ENCODE data around the gene NBL1.
A peak's percentile ranks its signal among the peaks of the same experiment; 100 is the strongest.

Gene NBL1, protein sequence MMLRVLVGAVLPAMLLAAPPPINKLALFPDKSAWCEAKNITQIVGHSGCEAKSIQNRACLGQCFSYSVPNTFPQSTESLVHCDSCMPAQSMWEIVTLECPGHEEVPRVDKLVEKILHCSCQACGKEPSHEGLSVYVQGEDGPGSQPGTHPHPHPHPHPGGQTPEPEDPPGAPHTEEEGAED

DNA sequence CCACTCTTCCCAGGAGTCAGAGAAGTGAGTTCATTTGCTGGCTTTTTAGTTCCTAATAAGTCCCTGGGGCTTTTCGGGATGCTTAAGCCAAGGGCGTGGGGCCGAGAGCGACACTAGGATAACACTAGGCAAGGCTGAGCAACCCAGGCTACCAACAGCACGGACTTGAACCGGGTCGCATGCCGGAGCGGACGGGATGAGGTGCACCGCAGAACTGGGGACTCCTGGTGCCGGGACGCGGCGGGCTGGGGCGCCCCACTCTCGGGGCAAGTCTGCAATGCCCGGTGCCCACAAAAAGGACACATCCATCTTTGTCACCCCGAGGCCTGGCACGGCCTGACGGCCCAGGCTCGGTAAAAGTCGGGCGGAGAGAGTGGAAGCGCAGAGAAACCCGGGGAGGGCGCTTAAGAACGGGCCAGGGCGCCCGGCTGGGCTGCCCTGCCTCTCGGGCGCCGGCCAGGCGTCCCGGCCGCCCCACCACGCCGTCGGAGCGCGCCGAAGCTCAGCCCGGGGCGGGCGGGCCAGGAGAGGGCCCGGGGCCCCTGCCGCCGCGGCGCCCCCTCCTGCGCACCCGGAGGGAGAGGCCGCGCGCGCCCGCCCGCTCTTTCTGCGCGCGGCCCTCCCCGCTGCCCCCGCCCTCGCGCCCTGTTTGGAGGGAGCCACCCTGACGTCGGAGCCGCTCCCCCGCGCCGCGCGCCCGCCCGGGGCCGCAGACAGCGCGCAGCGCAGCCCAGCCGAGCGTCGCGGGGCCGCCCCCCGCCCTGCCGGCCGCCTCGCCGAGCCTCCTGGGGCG lies at the start of gene NBL1:
Gene NBL1, plus strand, starts transcription at position 710 of the 793 bp plus-strand sequence. CDS start 10,720 bp downstream, outside the sequence.
- no peak for DNase-seq (ENCODE audit: low read depth)

DNA sequence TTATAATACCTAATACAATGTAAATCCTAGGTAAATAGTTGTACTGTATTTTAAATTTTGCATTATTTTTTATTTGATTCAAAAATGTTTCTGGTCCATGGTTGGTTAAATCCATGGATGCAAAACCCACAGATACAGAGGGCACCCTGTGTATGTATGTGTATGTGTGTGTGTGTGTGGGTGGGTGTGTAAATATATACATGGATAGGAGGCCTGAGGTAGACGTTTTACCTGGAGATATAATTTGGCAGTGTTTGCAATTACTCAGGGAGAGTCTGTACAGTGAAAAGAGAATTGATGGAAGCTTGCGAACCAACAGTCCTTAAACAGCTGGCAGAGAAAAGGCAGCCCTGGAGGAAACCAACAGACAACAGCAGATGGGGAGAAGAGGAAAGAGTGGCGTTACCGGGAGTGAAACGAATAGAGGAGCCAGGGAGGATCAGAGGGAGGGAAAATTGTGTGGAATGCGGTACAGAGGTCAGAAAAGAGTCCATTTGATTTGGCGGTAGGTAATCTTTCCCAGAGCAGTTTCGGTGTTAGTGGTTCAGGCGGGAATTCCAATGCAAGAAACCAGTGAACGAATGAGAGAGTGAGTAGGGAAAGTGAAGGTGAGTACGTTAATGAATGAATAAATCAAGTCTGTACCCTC lies 47.9 kb upstream of the NBL1 start:
- DNase-seq (ENCODE audit: low read depth), result peak; percentile 21

DNA sequence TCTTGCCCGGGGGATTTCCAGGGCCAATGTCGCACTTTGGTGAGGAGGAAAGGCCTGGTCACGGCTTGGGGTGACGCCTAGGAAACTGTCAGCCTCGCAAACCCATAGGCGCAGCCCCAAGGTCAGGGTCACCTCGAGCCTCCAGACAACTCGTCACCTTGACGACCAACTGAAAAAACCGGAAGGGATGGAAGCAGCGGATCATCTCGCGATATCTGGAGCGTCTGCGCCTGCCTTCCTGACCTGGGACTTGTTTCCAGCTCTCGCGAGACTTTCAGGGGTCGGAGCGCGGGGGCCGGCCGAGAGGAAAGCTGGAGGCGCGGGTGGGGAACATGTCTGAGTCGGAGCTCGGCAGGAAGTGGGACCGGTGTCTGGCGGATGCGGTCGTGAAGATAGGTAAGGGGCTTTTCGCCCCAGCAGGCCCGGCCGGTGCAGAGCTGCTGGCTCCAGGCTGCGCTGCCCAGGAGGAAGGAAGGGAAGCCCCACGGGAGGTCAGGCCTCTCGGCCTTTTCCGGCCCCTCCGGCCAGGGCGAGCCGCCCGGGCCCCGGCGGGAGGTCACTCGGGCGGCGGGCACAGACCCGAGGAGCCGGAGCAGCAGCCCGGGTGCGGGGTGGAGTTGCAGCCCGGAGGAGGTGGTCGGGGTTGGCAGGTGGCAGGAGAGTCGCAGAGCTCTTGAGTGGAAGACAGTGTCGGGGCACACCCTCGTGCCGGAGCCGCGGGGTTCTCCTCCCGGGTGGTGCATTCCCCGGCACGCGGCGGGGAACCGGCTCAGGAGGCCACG lies 47.2 kb upstream of the NBL1 start:
- DNase-seq (ENCODE audit: low read depth), result peak; percentile 88

DNA sequence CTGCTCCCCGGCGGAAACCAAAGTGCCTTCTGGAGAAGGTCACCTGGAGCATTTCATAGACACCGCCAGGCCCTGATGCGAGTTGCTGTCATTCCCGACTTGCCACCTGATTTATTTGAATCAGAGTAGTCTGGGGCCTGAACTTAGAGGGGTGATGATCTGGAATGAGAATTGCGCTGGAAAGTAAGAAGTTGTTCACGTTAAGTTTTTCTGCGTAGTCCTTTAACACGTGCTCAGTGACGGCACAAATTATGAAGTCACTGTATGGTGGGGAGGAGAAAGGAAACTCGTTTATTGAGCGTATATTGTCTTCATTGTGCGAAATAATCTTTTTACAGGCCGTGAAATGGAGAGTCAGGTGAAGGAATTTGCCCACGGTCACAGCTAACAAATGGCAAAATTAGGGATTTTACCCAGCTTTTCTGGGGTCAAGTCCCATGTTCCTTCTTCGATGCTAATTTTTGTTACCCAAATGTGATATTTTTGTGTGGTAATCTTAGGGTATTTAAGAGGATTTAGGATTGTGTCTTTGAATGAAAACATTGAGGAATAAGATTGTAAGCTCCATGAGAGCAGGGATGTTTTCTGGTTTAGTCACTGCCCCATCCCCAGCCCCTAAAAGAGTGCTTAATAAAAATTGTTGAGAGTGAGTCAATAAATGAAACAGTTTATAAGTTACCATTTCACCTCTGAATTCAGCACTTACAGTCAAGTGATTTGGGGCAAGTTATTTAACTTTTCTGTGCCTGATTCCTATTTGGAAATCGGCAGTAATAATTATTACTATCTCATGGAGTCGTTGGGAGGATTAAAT lies 46.4 kb upstream of the NBL1 start:
- DNase-seq (ENCODE audit: low read depth), result no peak

DNA sequence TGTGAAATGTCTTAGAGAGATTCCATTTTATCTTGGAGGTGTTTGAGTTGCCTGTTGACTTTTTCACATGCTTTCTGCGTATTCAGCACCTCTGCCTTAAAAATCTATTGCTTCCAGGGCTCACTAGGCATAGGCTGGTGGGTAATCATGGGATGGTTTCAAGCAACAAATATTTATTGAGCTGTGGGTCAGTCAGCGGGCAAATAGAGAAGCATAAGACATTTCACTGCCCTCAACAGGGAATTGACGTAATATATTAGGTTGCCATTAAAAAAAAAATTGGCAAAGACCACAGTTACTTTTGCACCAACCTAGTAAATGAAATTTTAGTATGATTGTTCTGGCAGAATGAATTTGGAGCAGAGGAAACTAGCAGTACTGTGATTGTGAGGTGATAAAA lies 44.3 kb upstream of the NBL1 start:
- DNase-seq (ENCODE audit: low read depth), result no peak

DNA sequence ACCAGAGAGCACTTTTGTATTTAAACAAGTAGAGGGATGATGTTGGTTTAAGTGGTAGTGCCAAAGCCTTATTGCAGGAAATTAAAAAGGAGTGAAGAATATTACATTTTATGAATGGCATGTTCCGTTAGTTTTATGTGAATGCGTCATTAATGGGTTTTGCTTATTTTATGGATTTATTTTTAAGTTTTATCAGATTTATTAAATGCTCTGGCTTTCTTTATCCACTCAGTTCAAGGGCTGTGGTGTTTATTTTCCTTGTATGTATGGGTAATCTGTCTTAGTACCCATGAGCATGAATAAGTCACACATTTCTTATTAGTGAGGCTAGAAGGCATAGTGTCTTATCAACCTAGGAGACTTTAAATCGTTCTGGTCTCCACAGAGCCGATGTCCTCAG lies 41.6 kb upstream of the NBL1 start:
- no peak for DNase-seq (ENCODE audit: low read depth)

DNA sequence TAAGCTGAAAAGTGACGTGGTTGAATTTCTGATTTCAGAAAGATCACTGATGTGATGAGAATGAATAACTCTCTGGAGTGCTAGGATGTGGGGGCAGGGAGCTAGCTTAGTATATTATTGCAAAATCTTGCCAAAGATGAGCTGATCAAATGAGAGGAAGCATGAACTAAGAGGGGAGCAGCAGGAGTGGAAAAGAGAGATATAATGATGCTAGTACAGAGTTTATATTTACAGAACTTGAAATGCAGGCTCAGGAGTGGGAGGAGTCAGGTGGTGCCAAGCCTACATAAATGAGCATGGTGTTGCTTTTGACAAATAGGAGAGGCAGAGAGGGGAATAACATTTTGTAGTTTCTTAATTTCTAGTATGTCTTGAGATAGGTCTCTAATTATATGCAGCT lies 38.1 kb upstream of the NBL1 start:
- no peak for DNase-seq (ENCODE audit: low read depth)

DNA sequence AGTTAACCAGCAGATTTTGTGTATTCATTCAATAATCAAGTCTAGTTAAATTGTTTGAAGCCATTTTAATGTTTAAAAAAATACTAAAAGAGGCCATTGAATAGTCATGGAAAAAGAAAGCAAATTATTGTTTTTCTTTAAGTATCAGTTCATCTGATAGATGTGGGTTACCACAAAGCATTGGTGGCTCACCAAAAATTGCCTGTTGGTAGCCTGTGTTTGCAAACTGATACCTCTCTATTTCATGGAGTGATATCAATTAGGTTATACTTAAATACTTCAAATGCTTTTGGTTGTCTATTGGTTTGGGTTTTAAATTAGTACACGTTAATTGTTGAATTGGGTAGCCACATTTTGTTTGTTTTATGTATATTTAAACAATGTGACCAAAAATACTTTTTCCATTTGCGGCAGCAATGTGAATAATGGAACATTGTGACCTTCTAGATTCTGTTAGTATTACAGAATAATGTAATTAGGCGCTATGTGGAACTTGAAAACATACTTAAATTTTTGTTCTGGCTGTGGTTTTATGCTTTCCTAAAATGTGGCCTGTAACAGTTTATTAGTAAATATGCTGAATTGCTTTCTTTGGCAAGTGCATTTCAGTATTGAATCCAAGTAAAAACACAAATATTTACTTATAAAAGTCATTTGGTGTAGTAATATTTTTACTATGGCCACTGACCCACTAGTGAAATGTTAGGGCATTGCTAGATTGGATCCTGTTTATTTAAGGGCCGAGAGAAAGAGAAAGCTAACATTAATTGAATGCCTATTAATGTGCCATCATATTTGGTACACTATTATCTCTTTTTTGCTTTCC lies 37.1 kb upstream of the NBL1 start:
- DNase-seq (ENCODE audit: low read depth), result no peak

DNA sequence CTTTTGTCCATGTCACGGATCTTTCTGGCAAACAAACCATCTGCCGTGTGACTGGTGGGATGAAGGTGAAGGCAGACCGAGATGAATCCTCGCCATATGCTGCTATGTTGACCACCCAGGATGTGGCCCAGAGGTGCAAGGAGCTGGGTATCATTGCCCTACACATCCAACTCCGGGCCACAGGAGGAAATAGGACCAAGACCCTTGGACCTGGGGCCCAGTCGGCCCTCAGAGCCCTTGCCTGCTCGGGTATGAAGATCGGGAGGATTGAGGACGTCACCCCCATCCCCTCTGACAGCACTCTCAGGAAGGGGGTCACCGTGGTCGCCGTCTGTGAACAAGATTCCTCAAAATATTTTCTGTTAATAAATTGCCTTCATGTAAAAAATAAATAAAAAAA lies 35.9 kb upstream of the NBL1 start:
- no peak for DNase-seq (ENCODE audit: low read depth)

DNA sequence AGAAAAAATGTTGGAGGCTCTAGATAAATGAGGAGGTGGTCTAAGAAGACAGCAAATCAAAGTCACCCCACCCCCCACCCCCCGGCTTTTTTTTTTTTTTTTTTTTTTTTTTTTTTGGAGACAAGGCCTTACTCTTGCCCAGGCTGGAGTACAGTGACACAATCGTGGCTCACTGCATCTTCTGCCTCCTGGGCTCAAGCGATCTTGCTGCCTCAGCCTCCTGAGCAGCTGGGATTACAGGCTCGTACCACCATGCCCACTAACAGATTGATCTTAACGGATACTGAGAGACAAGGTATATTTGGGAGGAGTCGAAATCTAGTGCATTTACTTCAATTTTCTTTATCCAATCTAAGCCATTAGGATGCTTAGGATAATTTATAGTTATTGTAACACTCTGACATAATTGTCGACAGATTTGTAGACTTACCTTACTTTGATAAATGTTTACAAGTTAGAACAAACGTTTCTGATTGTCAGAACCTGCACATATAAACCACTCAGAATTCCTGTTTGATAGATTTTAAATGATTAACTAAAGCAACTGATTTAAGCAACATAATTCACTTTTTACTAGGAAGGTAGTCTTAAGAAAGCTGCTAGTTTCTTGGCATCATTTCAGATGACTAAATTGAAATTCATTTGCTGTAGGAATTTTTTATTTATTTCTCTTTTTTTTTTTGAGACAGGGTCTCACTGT lies 33.7 kb upstream of the NBL1 start:
- no peak for DNase-seq (ENCODE audit: low read depth)

DNA sequence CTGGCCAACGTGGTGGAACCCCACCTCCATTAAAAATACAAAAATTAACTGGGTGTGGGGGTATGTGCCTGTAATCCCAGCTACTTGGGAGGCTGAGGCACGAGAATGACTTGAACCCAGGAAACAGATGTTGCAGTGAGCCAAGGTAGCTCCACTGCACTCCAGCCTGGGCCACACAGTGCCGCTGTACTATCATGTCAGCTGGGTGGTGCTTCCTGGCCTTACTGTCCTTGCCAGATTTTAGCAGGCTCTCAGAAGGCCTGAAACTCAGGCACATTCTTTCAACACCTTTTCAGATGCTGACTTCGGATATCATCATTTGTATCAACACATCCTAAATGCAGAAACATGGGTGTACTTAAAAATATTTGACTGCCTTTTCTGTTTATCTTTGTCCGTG lies 31.6 kb upstream of the NBL1 start:
- no peak for DNase-seq (ENCODE audit: low read depth)

DNA sequence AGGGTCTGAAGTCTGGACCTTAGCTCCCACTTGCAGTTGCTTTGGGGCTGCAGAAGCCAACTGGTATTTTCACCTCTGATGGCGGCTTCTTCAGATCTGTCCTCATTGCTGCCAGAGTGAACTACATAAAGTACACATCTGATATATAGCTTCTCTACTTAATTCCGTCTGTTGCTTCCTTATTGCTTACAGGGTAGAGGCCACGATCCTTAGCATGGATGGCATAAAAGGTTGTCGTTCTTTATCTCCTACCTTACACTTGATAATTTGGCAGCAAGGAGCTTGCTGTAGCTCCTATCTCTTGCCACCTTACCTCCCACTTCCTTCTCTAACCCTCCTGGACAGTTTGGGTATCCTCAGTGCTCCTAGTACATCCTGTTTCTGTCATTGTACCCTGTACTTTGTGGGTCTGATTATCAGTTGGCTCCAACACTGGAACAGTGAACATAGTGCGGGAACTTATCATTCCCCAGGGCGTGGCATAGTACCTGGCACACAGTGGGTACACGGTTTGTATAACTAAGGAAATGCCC lies 30.9 kb upstream of the NBL1 start:
- no peak for DNase-seq (ENCODE audit: low read depth)

DNA sequence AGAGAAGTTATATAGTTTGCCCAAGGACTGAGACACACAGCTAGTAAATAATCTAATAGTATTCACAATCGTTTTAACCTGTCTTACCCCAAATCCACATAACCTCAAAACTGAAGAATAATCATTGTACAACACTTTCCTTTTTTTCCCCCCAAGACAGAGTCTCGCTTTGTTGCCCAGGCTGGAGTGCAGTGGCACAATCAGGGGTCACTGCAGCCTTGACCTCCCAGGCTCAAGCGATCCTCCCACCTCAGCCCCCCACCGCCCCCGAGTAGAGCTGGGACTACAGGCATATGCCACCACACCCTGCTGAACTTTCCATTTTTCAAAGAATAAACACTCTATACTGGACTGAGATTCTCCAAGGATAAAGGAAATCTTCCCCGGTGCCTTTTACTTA lies 28.7 kb upstream of the NBL1 start:
- DNase-seq (ENCODE audit: low read depth), result no peak

DNA sequence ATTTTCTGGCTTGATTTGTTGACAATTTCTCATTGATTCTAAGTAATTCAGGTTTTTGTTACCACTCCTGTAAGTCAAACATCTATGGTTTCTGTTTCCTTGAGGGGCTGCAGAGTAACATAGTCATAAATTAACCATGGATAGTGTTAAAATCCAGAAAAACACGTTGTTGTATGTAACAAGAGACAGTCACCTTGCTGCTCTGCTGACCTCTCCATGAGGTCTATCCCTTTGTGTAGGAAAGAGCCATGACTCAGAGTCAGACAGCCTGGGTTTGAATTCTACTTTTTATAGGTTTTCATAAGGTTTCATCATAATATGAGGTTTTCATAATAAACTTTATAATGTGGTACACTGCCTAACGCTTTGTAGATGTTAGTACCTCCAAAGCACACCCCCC lies 27.6 kb upstream of the NBL1 start:
- DNase-seq (ENCODE audit: low read depth), result no peak

DNA sequence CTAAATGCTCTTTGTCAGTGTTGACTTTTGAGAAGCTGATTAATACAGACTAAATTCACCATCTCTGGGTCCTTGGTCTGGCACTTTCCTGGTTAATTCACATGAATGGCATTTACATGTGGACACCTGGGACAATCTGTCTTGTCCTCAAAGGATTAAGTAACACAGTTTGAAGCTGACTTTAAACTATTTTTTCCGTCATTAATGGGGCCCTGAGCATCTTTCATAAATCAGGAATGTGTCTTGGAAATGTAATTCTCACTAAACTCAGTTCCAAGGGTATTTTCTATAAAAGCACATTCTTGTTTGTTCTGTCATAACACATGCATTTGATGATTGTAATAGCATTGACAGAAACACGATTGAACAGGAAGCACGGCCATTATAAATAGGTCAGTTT lies 26.7 kb upstream of the NBL1 start:
- no peak for DNase-seq (ENCODE audit: low read depth)

DNA sequence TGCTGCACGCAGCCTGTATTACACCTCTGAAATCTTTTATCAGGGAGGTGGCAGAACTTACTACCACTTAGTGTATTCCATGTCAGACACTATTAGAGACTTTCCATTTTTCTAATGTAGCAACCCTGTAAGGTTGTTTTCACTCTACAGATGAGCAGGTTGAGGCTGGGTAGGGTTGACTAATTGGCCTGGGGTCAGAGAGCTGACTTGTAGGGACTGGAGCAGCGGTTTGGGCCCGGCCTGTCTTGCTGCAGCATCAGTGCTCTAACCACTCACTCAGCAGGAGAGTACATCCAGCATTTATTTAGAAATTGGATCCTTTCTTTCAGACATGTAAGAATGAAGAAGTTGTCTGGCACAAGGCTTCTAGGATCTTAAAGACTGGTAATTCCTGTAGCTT lies 25.7 kb upstream of the NBL1 start:
- DNase-seq (ENCODE audit: low read depth), result no peak

DNA sequence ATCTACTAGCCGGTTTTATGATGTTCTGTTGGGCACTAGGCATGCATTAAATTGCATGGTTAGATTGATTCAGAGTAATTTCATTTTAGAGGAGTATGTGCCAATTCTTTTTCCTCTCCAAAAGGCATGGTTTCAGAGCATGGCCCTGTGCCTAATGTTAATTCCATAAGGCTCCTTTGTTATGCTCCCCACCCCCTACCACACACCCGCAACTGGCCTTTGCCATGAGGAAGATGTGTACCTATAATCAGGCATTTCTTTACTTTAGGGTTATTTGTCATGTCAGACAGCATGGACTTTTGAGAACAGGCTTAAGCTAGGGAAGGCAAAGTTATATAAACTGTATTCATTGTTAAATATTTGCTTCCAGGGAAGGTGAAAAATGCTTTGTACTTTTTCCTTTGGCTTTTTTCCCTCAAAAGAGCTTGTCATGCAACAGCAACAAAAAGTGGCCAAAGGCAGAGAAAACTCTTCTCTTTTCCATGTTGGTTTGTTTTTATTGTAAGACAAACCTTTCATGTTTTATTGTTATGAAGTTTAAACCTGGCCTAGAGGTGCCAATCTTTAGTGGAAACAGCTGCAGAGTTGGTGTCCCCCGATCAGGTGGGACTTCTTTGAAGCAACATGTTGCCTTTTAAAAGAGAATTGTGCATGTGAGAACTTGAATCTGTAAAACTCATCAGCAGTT lies 24.3 kb upstream of the NBL1 start:
- DNase-seq (ENCODE audit: low read depth), result no peak

DNA sequence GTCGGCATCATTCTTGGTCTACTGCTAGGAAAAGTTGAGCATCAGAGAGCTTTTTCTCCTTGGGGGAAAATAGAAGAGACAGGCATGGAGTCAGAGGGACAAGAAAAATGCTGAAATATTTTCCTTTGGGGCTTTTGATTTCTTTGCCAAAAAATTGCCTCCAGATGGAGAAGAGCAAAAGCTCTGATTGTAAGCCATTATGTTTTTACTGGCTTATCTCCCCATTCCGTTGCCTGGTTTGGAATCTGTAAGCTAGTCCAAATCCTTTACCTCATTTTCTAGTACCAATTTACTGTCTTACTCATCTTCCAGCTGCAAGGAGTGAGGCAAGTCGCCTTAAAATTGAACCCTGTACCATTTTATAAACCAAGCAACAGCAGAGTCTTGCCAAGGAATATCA lies 23.3 kb upstream of the NBL1 start:
- no peak for DNase-seq (ENCODE audit: low read depth)

DNA sequence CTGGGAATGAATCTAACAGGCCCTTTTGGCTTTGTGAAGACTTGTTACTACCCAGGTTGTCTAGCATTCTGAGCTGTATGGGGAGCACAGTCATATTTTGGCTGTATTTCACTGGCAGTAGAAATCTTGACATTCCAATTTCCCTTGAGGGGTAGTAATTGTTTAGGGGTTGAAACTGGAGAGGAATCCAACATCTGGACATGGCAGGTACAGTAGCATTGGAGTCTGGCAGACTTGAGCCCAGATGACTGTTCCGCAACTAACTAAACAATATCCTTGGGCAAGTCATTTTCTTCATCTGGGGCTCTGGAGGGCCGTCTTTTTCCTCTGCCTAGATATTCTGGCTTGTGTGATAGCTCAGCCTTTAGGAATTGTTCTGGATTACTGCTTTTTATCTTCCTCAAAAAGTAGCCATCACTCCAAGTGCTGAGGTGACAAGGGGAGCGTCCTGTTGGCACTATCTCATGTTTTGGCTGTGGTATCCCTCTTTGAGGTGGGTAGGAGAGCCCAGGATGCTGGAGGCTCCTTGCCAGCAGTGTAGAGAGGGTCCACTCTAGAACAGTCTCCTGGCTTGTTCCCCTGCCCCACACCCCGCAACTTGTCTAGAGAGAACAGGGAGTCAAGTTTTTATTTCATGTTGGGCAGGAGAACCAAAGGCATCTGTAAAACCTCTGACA lies 22.7 kb upstream of the NBL1 start:
- DNase-seq (ENCODE audit: low read depth), result no peak

All from GM04503 (cell line).